HG03565 (cell line): ENCODE data around the gene JARID2.

ENCODE experiments used
- ATAC-seq: cut with Tn5 transposase; IDR thresholded peaks from one replicate; pipeline ENCODE4 v1.9.1; 2021; ENCODE audit warnings: mild to moderate bottlenecking, moderate library complexity; ENCODE audit not compliant: unreplicated experiment

The JARID2 gene

GRCh38 chr6:15245361-15246216 is at the start of gene JARID2:
JARID2 (plus strand) TSS chr6:15246069; CDS start chr6:15246540, 471 bp downstream.
- ATAC-seq = peak; percentile 36

- no peak for ATAC-seq
Observed at GRCh38 chr6:15200087-15200486, 45.8 kb upstream of the JARID2 start.

GRCh38 chr6:15205321-15205720 is 40.5 kb upstream of the JARID2 start:
- ATAC-seq = no peak

GRCh38 chr6:15206887-15207286 is 39.0 kb upstream of the JARID2 start:
- ATAC-seq = no peak

GRCh38 chr6:15207923-15208322 is 37.9 kb upstream of the JARID2 start:
- no peak for ATAC-seq

GRCh38 chr6:15213838-15214400 is 31.9 kb upstream of the JARID2 start:
- ATAC-seq = no peak

GRCh38 chr6:15218401-15218800 is 27.5 kb upstream of the JARID2 start:
- ATAC-seq = no peak

GRCh38 chr6:15220062-15220461 is 25.8 kb upstream of the JARID2 start:
- ATAC-seq = no peak

- ATAC-seq = no peak
Observed at GRCh38 chr6:15227827-15228318, 18.0 kb upstream of the JARID2 start.

GRCh38 chr6:15230827-15231226 is 15.0 kb upstream of the JARID2 start:
- ATAC-seq = no peak

GRCh38 chr6:15232836-15233510 is 12.9 kb upstream of the JARID2 start:
- ATAC-seq = no peak

GRCh38 chr6:15234068-15234758 is 11.7 kb upstream of the JARID2 start:
- ATAC-seq = no peak

- no peak for ATAC-seq
Observed at GRCh38 chr6:15239616-15240364, 6.1 kb upstream of the JARID2 start.

- ATAC-seq = no peak
Observed at GRCh38 chr6:15242503-15242902, 3.4 kb upstream of the JARID2 start.

GRCh38 chr6:15242937-15243614 is 2.8 kb upstream of the JARID2 start:
- no peak for ATAC-seq

- no peak for ATAC-seq
Observed at GRCh38 chr6:15243910-15244619, 1.8 kb upstream of the JARID2 start.

- no peak for ATAC-seq
Observed at GRCh38 chr6:15244620-15245360, 1.1 kb upstream of the JARID2 start.

- ATAC-seq = no peak
Observed at GRCh38 chr6:15246217-15246665, 372 bp downstream of the JARID2 start.
